DMS114 treated with DMSO at 0.1 percent for 48 hours (cell line): ENCODE results near the gene KLHL42.
"Not testable (repeated sequence)": the region's sequence is repeated elsewhere in the genome, so short reads cannot be mapped to it uniquely, and the experiment has no call there.

ENCODE experiments used
- DNase-seq: peaks from one replicate; lab custom pipeline; 2025; ENCODE audit not compliant: unreplicated experiment; lab: John Stamatoyannopoulos, UW

Gene KLHL42

GRCh38 chr12:27779920-27780611 is at the start of gene KLHL42, which contains the start of gene MANSC4:
Gene KLHL42, plus strand, starts transcription at chr12:27780233. Its CDS starts 98 bp downstream, at chr12:27780331.
Gene MANSC4, minus strand, starts transcription at chr12:27780236. Its CDS starts 8,960 bp downstream, at chr12:27771276.
- DNase-seq, result peak; percentile 20

- no peak for DNase-seq
Observed at GRCh38 chr12:27732281-27732680, 47.8 kb upstream of the KLHL42 start.

GRCh38 chr12:27733052-27733656 is 46.9 kb upstream of the KLHL42 start:
- DNase-seq, result peak; percentile 30

GRCh38 chr12:27733791-27734190 is 46.2 kb upstream of the KLHL42 start:
- DNase-seq, result no peak

GRCh38 chr12:27734321-27734720 is 45.7 kb upstream of the KLHL42 start:
- DNase-seq, result not testable (repeated sequence)

GRCh38 chr12:27743601-27744000 is 36.4 kb upstream of the KLHL42 start:
- DNase-seq, result no peak

- not testable (repeated sequence) for DNase-seq
Observed at GRCh38 chr12:27745734-27746133, 34.3 kb upstream of the KLHL42 start.

GRCh38 chr12:27747111-27747820 is 32.8 kb upstream of the KLHL42 start:
- no peak for DNase-seq

- DNase-seq, result no peak
Observed at GRCh38 chr12:27751386-27752047, 28.5 kb upstream of the KLHL42 start.

GRCh38 chr12:27754795-27755194 is 25.2 kb upstream of the KLHL42 start:
- DNase-seq, result no peak

- DNase-seq, result no peak
Observed at GRCh38 chr12:27756670-27757195, 23.3 kb upstream of the KLHL42 start.

GRCh38 chr12:27762757-27763156 is 17.3 kb upstream of the KLHL42 start:
- no peak for DNase-seq

GRCh38 chr12:27766587-27766986 is 13.4 kb upstream of the KLHL42 start:
- no peak for DNase-seq

GRCh38 chr12:27769142-27769673 is 10.8 kb upstream of the KLHL42 start:
- no peak for DNase-seq

- no peak for DNase-seq
Observed at GRCh38 chr12:27771481-27772327, 8.3 kb upstream of the KLHL42 start.

GRCh38 chr12:27772328-27773049 is 7.5 kb upstream of the KLHL42 start:
- no peak for DNase-seq

- no peak for DNase-seq
Observed at GRCh38 chr12:27777141-27777540, 2.9 kb upstream of the KLHL42 start.

GRCh38 chr12:27778206-27778605 is 1.8 kb upstream of the KLHL42 start:
- no peak for DNase-seq

- DNase-seq, result peak; percentile 17
Observed at GRCh38 chr12:27779416-27779919, 565 bp upstream of the KLHL42 start.
